Glomerular visceral epithelial cell (primary cell): ENCODE results near the gene ZNF670.

Experiments used
- DNase-seq: peaks from one replicate; pipeline ENCODE4 v3.0.0-alpha.2; 2016; ENCODE audit errors: extremely low spot score

ZNF670 gene

GRCh38 chr1:247103859-247104591 is 25.4 kb upstream of the ZNF670 start, which contains the start of gene ZNF669:
TSS of gene ZNF669 (minus strand) at chr1:247104356. CDS start at chr1:247104199, 157 bp downstream.
- DNase-seq = peak; percentile 96

- DNase-seq = no peak
These were observed 23.8 kb upstream of the ZNF670 start for GRCh38 chr1:247102381-247102780.

GRCh38 chr1:247100676-247101279 is 22.2 kb upstream of the ZNF670 start:
- no peak for DNase-seq

- DNase-seq = no peak
These were observed 18.3 kb upstream of the ZNF670 start for GRCh38 chr1:247096958-247097357.

GRCh38 chr1:247096544-247096943 is 17.9 kb upstream of the ZNF670 start:
- no peak for DNase-seq

GRCh38 chr1:247096112-247096511 is 17.5 kb upstream of the ZNF670 start:
- no peak for DNase-seq

GRCh38 chr1:247090455-247090854 is 11.8 kb upstream of the ZNF670 start:
- DNase-seq = no peak

GRCh38 chr1:247089616-247090375 is 11.2 kb upstream of the ZNF670 start:
- DNase-seq = no peak

GRCh38 chr1:247088967-247089366 is 10.4 kb upstream of the ZNF670 start:
- no peak for DNase-seq

- no peak for DNase-seq
These were observed 8.6 kb upstream of the ZNF670 start for GRCh38 chr1:247087256-247087655.

- no peak for DNase-seq
These were observed 6.7 kb upstream of the ZNF670 start for GRCh38 chr1:247085310-247085709.

- no peak for DNase-seq
These were observed 6.2 kb upstream of the ZNF670 start for GRCh38 chr1:247084771-247085170.

- DNase-seq = no peak
These were observed 697 bp upstream of the ZNF670 start for GRCh38 chr1:247079141-247079874.

GRCh38 chr1:247077876-247078257 is 744 bp downstream of the ZNF670 start:
- peak; percentile 27 for DNase-seq

GRCh38 chr1:247077213-247077612 is 1.4 kb downstream of the ZNF670 start:
- no peak for DNase-seq

GRCh38 chr1:247070645-247071044 is 8.0 kb downstream of the ZNF670 start:
- DNase-seq = no peak

- DNase-seq = peak; percentile 19
These were observed 14.3 kb downstream of the ZNF670 start for GRCh38 chr1:247064304-247064703.

- no peak for DNase-seq
These were observed 17.8 kb downstream of the ZNF670 start for GRCh38 chr1:247060771-247061170.

- no peak for DNase-seq
These were observed 22.5 kb downstream of the ZNF670 start for GRCh38 chr1:247056071-247056470.

- DNase-seq = peak; percentile 19
These were observed 23.6 kb downstream of the ZNF670 start for GRCh38 chr1:247054992-247055415.

- no peak for DNase-seq
These were observed 30.9 kb downstream of the ZNF670 start for GRCh38 chr1:247047702-247048101.

- no peak for DNase-seq
These were observed 31.4 kb downstream of the ZNF670 start for GRCh38 chr1:247047260-247047659.
